Esophagus muscularis mucosa (tissue), 4 donors: ENCODE results near the gene ATP13A2. TPM values are rescaled to one million over a fixed set of nuclear protein-coding genes. Genes with fewer than 3 reads are reported as not detected.

Source experiments
- DNase-seq: peaks from one replicate; pipeline ENCODE4 v3.0.0-alpha.2; 2017; ENCODE audit errors: extremely low spot score
- H3K27ac ChIP-seq, 4 donors: fragments of 200-600 bp; sonication (generic); replicated peaks in 1 of 4; 1 replicate in 3 of 4; 2 replicates in 1 of 4; pipeline ENCODE4 v1.5.1; 2016 to 2019; ENCODE audit warnings: mild to moderate bottlenecking in 1 of 4
- H3K27me3 ChIP-seq, 4 donors: fragments of 200-600 bp; sonication (generic); one replicate each; pipeline versions ENCODE4 v1.5.1 to v1.6.0; 2016 to 2019
- H3K36me3 ChIP-seq, 4 donors: fragments of 200-600 bp; sonication (generic); one replicate each; pipeline ENCODE4 v1.5.1; 2016 to 2019
- H3K4me1 ChIP-seq, 4 donors: fragments of 200-600 bp; sonication (generic); one replicate each; pipeline ENCODE4 v1.5.1; 2016 to 2019
- H3K4me3 ChIP-seq, 4 donors: fragments of 200-600 bp; sonication (generic); 1 replicate in 2 of 4; 2 replicates in 2 of 4; pipeline ENCODE4 v1.5.1; 2016 to 2019; ENCODE audit warnings: mild to moderate bottlenecking in 4 of 4, moderate library complexity in 1 of 4
- H3K9me3 ChIP-seq, 4 donors: fragments of 200-600 bp; sonication (generic); 1 replicate in 3 of 4; 2 replicates in 1 of 4; pipeline ENCODE4 v1.5.1; 2016 to 2019
- EP300 ChIP-seq: sonication (generic); formaldehyde crosslinking; IDR thresholded peaks from one replicate; pipeline ENCODE4 v1.6.1; 2017; ENCODE audit warnings: antibody characterized with exemption
- POLR2A ChIP-seq: fragments of 450-650 bp; IDR thresholded peaks from one replicate; pipeline ENCODE4 v1.6.1; 2017; ENCODE audit warnings: antibody characterized with exemption, moderate library complexity, mild to moderate bottlenecking, low read depth
- POLR2AphosphoS5 ChIP-seq, 2 donors: sonication (generic); formaldehyde crosslinking; IDR thresholded peaks; one replicate each; pipeline ENCODE4 v1.6.1; 2017; ENCODE audit warnings: antibody characterized with exemption in 2 of 2
- WGBS: methylation state at CpG from one replicate; pipeline ENCODE4 v1.1.5; 2018; 5-methylcytosine and 5-hydroxymethylcytosine counted together
- intact Hi-C: fragments of 100-400 bp; cut with DNase I; formaldehyde crosslinking; loops from one replicate; pipeline ENCODE4 v1.15.1; 2023
- total RNA-seq, 4 donors: library from RNA; depleted of rRNA; stranded (reverse); fragments of >200 nt; gene quantifications; one replicate each; pipeline versions ENCODE4 v1.1.0 to v1.2.1, GENCODE V29; 2016
- TF ChIP-seq, protein P1 (sequence below), 3 experiments: fragments of 200-600 bp in 2 of 3; fragments of 450-650 bp in 1 of 3; sonication (generic) in 2 of 3; IDR thresholded peaks; one replicate each; pipeline ENCODE4 v1.5.1; 2017 to 2019; ENCODE audit warnings: antibody characterized with exemption in 3 of 3, mild to moderate bottlenecking in 2 of 3, moderate library complexity in 1 of 3

Gene ATP13A2
- total RNA-seq, 4 donors from 2014 or later, result 16.1 to 30.8 (median 23.2) TPM

DNA sequence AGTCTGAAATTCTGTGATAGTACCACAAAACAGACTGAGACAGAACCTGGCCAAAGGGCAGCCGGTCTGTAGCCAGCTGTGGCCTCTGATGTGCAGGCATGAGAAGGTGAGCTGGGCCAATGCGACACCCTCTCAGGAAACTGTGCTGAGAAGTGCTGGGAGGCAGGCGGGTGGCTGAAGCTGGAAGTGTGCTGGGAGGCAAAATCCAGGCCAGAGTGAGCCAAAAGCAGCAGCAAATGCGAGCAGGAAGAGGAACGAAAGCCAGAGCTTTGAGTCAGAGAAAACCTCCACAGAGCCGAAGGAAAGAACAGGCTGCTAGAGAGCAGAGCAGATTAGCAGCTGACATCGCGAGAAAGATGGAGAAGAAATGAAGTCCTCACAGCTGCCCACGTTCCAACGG lies 10.2 kb upstream of the ATP13A2 start:
- Histone ChIP-seq H3K4me3 (no peak overlapping the region), H3K27ac (no peak overlapping the region), H3K27me3 (no peaks in the 10 kb centered on the region), H3K36me3 (peaks cover 86 to 98% (median 90%) of the 10 kb centered on the region in 4 donors), H3K9me3 (no peaks in the 10 kb centered on the region), H3K4me1 (no peaks in the 10 kb centered on the region)
- WGBS, result 87% methylated on average over 10 of the region's 10 CpGs
- no peak for DNase-seq
- TF ChIP-seq POLR2AphosphoS5 (IDR thresholded peaks at IDR 0.05) (no peak), EP300 (no peak), POLR2A (no peak)
- TF ChIP-seq, protein P1, sequence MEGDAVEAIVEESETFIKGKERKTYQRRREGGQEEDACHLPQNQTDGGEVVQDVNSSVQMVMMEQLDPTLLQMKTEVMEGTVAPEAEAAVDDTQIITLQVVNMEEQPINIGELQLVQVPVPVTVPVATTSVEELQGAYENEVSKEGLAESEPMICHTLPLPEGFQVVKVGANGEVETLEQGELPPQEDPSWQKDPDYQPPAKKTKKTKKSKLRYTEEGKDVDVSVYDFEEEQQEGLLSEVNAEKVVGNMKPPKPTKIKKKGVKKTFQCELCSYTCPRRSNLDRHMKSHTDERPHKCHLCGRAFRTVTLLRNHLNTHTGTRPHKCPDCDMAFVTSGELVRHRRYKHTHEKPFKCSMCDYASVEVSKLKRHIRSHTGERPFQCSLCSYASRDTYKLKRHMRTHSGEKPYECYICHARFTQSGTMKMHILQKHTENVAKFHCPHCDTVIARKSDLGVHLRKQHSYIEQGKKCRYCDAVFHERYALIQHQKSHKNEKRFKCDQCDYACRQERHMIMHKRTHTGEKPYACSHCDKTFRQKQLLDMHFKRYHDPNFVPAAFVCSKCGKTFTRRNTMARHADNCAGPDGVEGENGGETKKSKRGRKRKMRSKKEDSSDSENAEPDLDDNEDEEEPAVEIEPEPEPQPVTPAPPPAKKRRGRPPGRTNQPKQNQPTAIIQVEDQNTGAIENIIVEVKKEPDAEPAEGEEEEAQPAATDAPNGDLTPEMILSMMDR (IDR thresholded peaks at IDR 0.05), result no peak
- intact Hi-C loops, result no loop called here

DNA sequence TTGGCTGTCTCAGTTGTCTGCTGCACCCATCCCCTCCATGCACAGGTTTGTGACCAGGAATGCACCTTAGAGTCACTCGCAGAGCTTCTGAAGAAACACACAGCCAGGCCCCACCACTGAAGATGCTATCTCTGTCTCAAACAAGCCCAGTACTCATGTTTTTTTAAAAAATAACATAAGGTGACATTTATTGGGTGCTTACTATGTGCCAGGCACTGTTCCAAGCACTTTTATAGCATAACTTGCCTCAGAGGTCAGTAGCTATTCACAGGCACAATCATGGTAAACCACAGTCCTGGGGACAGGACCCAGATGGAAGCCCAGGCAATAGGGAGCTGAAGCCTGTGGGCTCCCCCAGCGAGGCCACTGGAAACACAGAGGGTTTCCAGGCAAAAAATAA lies 8.8 kb upstream of the ATP13A2 start:
- Histone ChIP-seq H3K4me3 (no peak overlapping the region), H3K36me3 (peaks cover 73 to 84% (median 78%) of the 10 kb centered on the region in 4 donors), H3K27ac (no peak overlapping the region), H3K9me3 (no peaks in the 10 kb centered on the region), H3K4me1 (no peaks in the 10 kb centered on the region), H3K27me3 (no peaks in the 10 kb centered on the region)
- DNase-seq, result no peak
- 84% methylated on average over 2 of the region's 2 CpGs for WGBS
- TF ChIP-seq POLR2AphosphoS5 (IDR thresholded peaks at IDR 0.05) (no peak), POLR2A (no peak), EP300 (no peak)
- TF ChIP-seq, protein P1 (IDR thresholded peaks at IDR 0.05), result no peak
- intact Hi-C loops, result no loop called here

DNA sequence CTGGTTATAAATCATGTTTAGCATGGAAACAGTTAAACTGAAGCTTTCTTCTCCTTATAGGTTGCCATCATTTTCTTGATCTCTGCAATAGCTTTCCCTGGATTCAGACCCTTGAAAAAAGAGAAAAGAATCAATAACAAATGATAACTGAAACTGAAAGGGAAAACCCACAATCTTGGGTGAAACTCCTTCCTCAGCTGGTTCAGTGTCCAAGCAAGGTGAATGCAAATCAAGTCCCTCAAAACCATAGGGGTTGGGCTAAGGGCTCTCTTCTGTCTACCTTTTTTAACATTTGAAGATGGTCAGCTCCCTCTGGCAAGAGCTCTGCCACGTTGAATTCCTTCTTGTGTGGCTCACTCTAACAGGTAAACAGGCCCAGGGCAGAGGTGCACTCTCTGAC lies 7.1 kb upstream of the ATP13A2 start:
- H3K36me3 ChIP-seq, result peaks cover 62 to 69% (median 64%) of the 10 kb centered on the region in 4 donors
- TF ChIP-seq, protein P1 (IDR thresholded peaks at IDR 0.05), result no peak
- TF ChIP-seq POLR2A, result no peak
- no peak for TF ChIP-seq EP300
- TF ChIP-seq POLR2AphosphoS5 (IDR thresholded peaks at IDR 0.05), result no peak
- 21% methylated on average over 1 of the region's 1 CpG for WGBS
- no peak for DNase-seq
- no peaks in the 10 kb centered on the region for H3K4me1 ChIP-seq
- no peaks in the 10 kb centered on the region for H3K27me3 ChIP-seq
- intact Hi-C loops, result no loop called here
- no peaks in the 10 kb centered on the region for H3K9me3 ChIP-seq
- H3K27ac ChIP-seq, result no peak overlapping the region
- no peak overlapping the region for H3K4me3 ChIP-seq

DNA sequence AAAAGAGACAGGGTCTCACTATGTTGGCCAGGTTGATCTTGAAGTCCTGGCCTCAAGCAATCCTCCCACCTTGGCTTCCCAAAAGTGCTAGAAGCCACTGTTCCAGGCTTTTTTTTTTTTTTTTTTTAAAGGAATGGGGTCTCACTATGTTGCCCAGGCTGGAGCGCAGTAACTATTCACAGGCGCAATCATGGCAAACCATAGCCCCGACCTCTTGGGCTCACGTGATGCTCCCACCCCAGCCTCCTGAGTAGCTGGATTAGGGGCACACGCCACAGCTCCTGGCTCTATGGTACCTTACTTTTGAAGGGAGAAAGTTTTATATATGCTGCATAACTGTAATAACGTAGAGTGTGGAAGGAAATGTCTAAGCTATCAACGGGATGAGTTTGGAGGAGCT lies 5.7 kb upstream of the ATP13A2 start:
- no peak for DNase-seq
- H3K4me1 ChIP-seq, result peaks cover under 1 to 2% (median 2%) of the 10 kb centered on the region in 4 donors
- H3K9me3 ChIP-seq, result no peaks in the 10 kb centered on the region
- intact Hi-C loops, result no loop called here
- WGBS, result 91% methylated on average over 7 of the region's 7 CpGs
- H3K27ac ChIP-seq, result no peak overlapping the region
- H3K36me3 ChIP-seq, result peaks cover 49 to 55% (median 50%) of the 10 kb centered on the region in 4 donors
- TF ChIP-seq EP300 (no peak), POLR2AphosphoS5 (IDR thresholded peaks at IDR 0.05) (no peak), POLR2A (no peak)
- TF ChIP-seq, protein P1 (IDR thresholded peaks at IDR 0.05), result no peak
- H3K27me3 ChIP-seq, result no peaks in the 10 kb centered on the region
- no peak overlapping the region for H3K4me3 ChIP-seq

DNA sequence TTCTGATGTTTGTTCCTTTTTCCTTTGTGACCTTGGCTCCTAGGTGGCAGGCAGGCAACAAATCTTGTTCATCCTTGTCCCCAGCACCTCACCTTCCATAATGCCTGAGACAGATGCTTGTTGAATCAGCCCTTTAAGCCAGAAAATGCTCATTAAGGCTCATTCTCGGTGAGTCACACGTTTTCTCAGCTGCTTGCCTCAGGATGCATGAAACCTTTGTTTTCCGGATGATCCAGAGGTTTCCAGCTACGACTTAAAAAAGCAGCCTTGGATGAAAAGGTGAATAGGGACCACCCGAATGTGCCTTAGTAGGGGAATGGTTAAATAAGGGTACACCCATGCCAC lies 4.6 kb upstream of the ATP13A2 start:
- 67% methylated on average over 5 of the region's 5 CpGs for WGBS
- H3K27ac ChIP-seq, result no peak overlapping the region
- intact Hi-C loops, result no loop called here

More for the DNA sequence above, 4.6 kb upstream of the ATP13A2 start:
- TF ChIP-seq, protein P1 (IDR thresholded peaks at IDR 0.05), result no peak
- H3K4me1 ChIP-seq, result peaks cover 8 to 10% (median 9%) of the 10 kb centered on the region in 4 donors
- no peak for DNase-seq
- no peaks in the 10 kb centered on the region for H3K9me3 ChIP-seq
- H3K27me3 ChIP-seq, result no peaks in the 10 kb centered on the region
- H3K4me3 ChIP-seq, result no peak overlapping the region
- H3K36me3 ChIP-seq, result peaks cover 37 to 44% (median 38%) of the 10 kb centered on the region in 4 donors
